Measurements from ENCODE around the gene LYL1.

Gene LYL1

GRCh38 chr19:13055213-13056051, 47.2 kb downstream of the LYL1 start:
- DNase-seq (ENCODE audit: low read depth, low spot score), result peak; percentile 99
- peak overlapping the region; percentile 2 for H3K4me3 ChIP-seq (ENCODE audit: low read depth, low read length)
- in situ Hi-C loops (cut with HindIII; ENCODE audit: low sequenced_read_pairs), result no loop called here
- TF ChIP-seq CTCF (IDR thresholded peaks at IDR 0.05; ENCODE audit: low read depth, low read length), result no peak

GRCh38 chr19:13054626-13055212, 47.9 kb downstream of the LYL1 start:
- in situ Hi-C loops (cut with HindIII; ENCODE audit: low sequenced_read_pairs), result no loop called here
- H3K4me3 ChIP-seq (ENCODE audit: low read depth, low read length), result no peak overlapping the region

GRCh38 chr19:13053761-13054625, 48.7 kb downstream of the LYL1 start:
- TF ChIP-seq CTCF (IDR thresholded peaks at IDR 0.05; ENCODE audit: low read depth, low read length), result no peak
- H3K4me3 ChIP-seq (ENCODE audit: low read depth, low read length), result no peak overlapping the region
- in situ Hi-C loops (cut with HindIII; ENCODE audit: low sequenced_read_pairs), result no loop called here
- peak; percentile 95 for DNase-seq (ENCODE audit: low read depth, low spot score)

More at GRCh38 chr19:13054626-13055212, 47.9 kb downstream of the LYL1 start:
- DNase-seq (ENCODE audit: low read depth, low spot score), result no peak
- no peak for TF ChIP-seq CTCF (IDR thresholded peaks at IDR 0.05; ENCODE audit: low read depth, low read length)

GRCh38 chr19:13053238-13053637, 49.4 kb downstream of the LYL1 start:
- H3K4me3 ChIP-seq (ENCODE audit: low read depth, low read length), result no peak overlapping the region
- in situ Hi-C loops (cut with HindIII; ENCODE audit: low sequenced_read_pairs), result no loop called here
- DNase-seq (ENCODE audit: low read depth, low spot score), result no peak
- no peak for TF ChIP-seq CTCF (IDR thresholded peaks at IDR 0.05; ENCODE audit: low read depth, low read length)

GRCh38 chr19:13052447-13053175, 50.0 kb downstream of the LYL1 start:
- in situ Hi-C loops (cut with HindIII; ENCODE audit: low sequenced_read_pairs), result no loop called here
- TF ChIP-seq CTCF (IDR thresholded peaks at IDR 0.05; ENCODE audit: low read depth, low read length), result no peak
- DNase-seq (ENCODE audit: low read depth, low spot score), result no peak
- H3K4me3 ChIP-seq (ENCODE audit: low read depth, low read length), result no peak overlapping the region

All from astrocyte of the spinal cord (primary cell).